GM21717 (cell line): ENCODE results near the gene UBXN6.
A peak's percentile ranks its signal among the peaks of the same experiment; 100 is the strongest.

Source experiments
- ATAC-seq: cut with Tn5 transposase; IDR thresholded peaks from one replicate; pipeline ENCODE4 v1.9.1; 2021; ENCODE audit warnings: mild to moderate bottlenecking, moderate library complexity; ENCODE audit not compliant: unreplicated experiment

UBXN6 gene

GRCh38 chr19:4457654-4458395 lies at the start of gene UBXN6:
TSS of gene UBXN6 (minus strand) at chr19:4457794. CDS start at chr19:4457697, 97 bp downstream.
- ATAC-seq: peak; percentile 72

GRCh38 chr19:4507150-4507452 lies 49.5 kb upstream of the UBXN6 start:
- ATAC-seq: no peak

- no peak for ATAC-seq
Observed at GRCh38 chr19:4506449-4507149, 49.0 kb upstream of the UBXN6 start.

- no peak for ATAC-seq
Observed at GRCh38 chr19:4505570-4506448, 48.2 kb upstream of the UBXN6 start.

DNA sequence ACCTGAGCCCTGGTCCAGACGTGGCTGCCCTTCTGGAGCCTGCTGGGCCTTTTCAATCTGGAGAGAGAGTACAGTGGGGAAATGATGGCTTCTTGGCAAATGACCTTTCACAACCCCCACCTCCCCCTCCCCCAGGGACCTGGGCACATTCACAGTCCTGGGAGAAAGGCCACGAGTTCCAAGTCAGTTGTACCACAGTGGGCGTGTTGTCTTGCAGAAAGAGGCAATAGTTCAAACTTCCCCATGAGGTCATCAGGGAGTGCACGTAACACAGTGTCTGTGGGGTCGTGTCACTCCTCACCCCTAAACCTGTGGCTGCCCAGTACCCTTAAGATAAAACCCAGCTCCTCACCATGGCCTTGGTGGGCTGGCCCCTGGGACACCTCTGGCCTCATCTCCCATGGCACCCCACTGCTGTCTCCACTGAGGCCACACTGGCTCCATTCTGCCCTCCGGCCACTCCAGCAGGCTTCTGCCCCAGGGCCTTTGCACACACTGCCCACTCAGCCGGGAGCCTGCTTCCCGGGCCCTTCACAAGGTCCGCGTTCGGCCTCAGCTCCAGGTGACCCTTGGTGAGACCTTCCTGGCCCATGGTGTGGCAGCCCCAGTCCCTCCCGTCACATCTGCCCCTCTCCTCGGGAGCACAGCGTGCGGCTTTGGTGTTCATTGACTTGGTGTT lies 47.4 kb upstream of the UBXN6 start:
- ATAC-seq: no peak

GRCh38 chr19:4504297-4504701 lies 46.7 kb upstream of the UBXN6 start:
- ATAC-seq: no peak

DNA sequence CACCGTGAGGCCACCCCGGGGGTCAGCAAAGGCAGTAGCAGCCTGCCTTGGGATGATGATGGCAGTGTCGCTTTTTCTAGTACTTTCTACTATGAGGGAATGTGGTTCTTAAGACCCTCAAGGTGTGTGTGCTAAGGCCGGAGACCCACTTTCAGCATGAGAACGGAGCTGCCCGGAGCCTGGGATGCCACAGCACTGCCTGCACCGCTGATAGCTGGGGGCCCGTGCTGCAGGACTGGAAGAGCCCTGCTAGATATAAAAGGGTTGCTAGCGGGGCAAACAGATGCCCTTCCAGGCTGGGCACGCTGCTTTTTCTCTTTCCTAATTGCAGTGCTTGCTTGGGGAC lies 46.2 kb upstream of the UBXN6 start:
- no peak for ATAC-seq

- no peak for ATAC-seq
Observed at GRCh38 chr19:4503132-4503824, 45.7 kb upstream of the UBXN6 start.

GRCh38 chr19:4502282-4503131 lies 44.9 kb upstream of the UBXN6 start:
- no peak for ATAC-seq

DNA sequence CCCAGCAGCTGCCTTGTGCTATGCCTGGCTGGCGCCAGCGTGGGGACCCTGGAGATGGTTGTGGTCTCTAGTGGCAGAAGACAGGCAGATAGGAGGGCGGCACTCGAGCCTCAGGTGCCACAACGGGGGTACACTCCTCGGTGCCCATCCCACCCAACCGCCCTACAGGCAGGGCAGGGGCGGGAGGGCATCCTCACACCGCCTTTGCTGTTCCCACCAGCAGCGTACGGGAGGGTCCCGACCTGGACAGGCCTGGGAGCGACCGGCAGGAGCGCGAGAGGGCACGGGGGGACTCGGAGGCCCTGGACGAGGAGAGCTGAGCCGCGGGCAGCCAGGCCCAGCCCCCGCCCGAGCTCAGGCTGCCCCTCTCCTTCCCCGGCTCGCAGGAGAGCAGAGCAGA lies 44.1 kb upstream of the UBXN6 start:
- no peak for ATAC-seq

DNA sequence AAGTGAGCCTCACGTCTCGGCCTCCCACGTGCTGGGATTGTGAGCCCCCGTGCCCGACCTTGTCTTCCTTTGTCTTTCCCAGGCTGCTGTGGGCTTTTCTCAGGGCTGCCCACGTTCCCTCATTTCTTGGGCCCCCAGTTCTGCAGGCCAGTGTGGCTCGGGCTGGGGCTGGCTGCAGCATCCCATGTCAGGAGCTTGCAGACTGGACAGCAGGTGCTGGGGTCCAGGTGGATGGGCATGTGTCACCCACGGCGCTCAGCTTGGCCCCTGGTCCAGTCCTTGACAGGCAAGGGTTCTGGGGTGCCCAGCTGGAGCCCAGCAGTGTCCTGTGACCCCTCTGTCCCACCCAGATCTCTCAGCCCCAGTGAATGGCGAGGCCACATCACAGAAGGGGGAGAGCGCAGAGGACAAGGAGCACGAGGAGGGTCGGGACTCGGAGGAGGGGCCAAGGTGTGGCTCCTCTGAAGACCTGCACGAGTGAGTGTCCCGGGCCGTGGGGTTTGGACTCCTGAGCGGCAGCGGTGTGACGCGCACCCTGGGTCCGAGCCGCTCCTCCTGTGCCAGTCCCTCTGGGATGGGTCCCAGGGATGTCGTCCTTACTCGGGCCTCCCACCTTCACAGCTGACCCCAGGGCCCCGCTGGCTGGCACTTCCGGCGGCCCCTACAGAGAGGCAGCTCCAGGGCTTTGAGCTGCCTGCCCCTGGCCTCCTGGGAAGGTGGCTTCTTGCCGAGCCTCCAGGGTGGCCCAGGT lies 43.4 kb upstream of the UBXN6 start:
- no peak for ATAC-seq

DNA sequence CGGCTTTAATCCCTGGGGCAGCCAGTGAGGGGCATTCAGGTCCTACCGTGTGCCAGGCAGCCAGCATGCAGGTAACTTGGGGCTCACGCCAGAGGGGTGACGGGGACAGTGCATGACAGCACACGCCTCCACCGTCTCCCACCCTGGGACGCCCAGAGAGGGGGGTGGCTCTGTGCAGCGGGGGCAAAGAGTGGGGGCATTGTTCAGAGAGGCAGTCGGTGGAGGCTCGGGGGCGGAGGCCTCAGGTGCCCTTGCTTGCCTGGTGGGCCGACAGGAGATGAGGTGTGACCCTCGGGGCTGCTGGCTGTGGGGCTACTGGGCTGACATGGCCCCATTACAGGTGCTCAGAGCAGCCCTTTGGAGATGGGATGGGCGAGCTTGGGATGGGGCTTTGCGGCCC lies 42.3 kb upstream of the UBXN6 start:
- no peak for ATAC-seq

GRCh38 chr19:4499318-4499717 lies 41.7 kb upstream of the UBXN6 start:
- ATAC-seq: no peak

- no peak for ATAC-seq
Observed at GRCh38 chr19:4498694-4499093, 41.1 kb upstream of the UBXN6 start.

DNA sequence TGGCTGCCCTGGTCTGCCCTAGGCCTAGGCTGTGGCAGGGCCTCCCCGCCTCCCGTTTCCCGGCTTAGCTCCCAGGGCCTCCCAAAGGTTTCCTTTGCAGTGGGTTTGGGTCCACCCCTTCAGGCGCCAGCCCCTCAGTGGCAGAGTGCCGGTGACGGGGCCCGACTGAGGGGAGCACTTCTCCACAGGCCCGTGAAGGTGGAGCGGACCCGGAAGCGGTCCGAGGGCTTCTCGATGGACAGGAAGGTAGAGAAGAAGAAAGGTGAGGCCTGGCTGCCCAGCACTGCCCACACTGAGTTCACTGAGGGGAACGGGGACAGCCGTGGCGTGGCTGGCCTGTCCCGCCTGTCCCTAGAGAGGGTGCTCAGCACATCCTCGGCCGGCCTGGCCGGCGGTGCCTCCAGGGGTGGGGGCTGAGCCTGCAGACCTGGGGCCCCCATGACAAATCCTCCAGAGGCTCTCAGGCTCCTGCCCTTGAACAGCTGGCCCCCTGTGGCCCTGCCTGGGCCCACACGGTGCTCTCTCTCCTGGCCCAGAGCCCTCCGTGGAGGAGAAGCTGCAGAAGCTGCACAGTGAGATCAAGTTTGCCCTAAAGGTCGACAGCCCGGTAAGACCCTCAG lies 40.3 kb upstream of the UBXN6 start:
- ATAC-seq: no peak

- no peak for ATAC-seq
Observed at GRCh38 chr19:4496304-4496703, 38.7 kb upstream of the UBXN6 start.

GRCh38 chr19:4495471-4495870 lies 37.9 kb upstream of the UBXN6 start:
- ATAC-seq: no peak

GRCh38 chr19:4494691-4495064 lies 37.1 kb upstream of the UBXN6 start:
- ATAC-seq: no peak
